Measurements from ENCODE around the gene ADGRD1. TPM values are rescaled to one million over a fixed set of nuclear protein-coding genes. Genes with fewer than 3 reads are reported as not detected.
"Not testable (repeated sequence)": the region's sequence is repeated elsewhere in the genome, so short reads cannot be mapped to it uniquely, and the experiment has no call there.

ADGRD1 gene
- total RNA-seq, 8 experiments from 2014 or later = 0.67 to 25.2 (median 2.9) TPM

- Histone ChIP-seq H3K4me1 (replicated peaks in 1 of 2) (no peaks in the 10 kb centered on the region), H3K27ac (no peak overlapping the region), H3K4me3 (no peak overlapping the region)
- WGBS, 10 experiments = 0 to 100% (median 82%) methylated on average over 1 to 4 of the region's 4 CpGs
- no peak for ATAC-seq (replicated peaks in 6 of 8)
- in situ Hi-C loops (cut with MboI; ENCODE audit: low pct_unique_long_range_greater_than_20kb in 2 of 9, low sequenced_read_pairs in 9 of 9, unreplicated experiment in 9 of 9) = loop anchor here in 5 of 9 experiments (25.0 kb wide), 5 partner anchors 165 to 1090 kb away; partner anchors contain the start of gene SFSWAP (in 1 of the 5)
Measured at GRCh38 chr12:130922511-130922953, 31.2 kb upstream of the ADGRD1 start.

- in situ Hi-C loops (cut with MboI; ENCODE audit: low pct_unique_long_range_greater_than_20kb in 2 of 9, low sequenced_read_pairs in 9 of 9, unreplicated experiment in 9 of 9) = loop anchor here in 6 of 9 experiments (25.0 kb wide), 5 partner anchors 162 to 1087 kb away; partner anchors contain the start of gene SFSWAP (in 1 of the 6)
- no peak for ATAC-seq (replicated peaks in 6 of 8)
- H3K4me1 ChIP-seq (replicated peaks in 1 of 2) = no peaks in the 10 kb centered on the region
- no peak overlapping the region for H3K27ac ChIP-seq
- 50 to 97% (median 83%) methylated on average over 1 to 8 of the region's 23 CpGs; no CpG with 5 or more reads in 3 of the 10 experiments for WGBS, 10 experiments
- H3K4me3 ChIP-seq = no peak overlapping the region
Measured at GRCh38 chr12:130924966-130925665, 28.6 kb upstream of the ADGRD1 start.

GRCh38 chr12:130925666-130926015 is 28.1 kb upstream of the ADGRD1 start:
- in situ Hi-C loops (cut with MboI; ENCODE audit: low pct_unique_long_range_greater_than_20kb in 2 of 9, low sequenced_read_pairs in 9 of 9, unreplicated experiment in 9 of 9) = loop anchor here in 1 of 9 experiments (25.0 kb wide), 1 partner anchor 187 kb away; no protein-coding TSS in a partner anchor
- Histone ChIP-seq H3K27ac (no peak overlapping the region), H3K4me1 (replicated peaks in 1 of 2) (no peaks in the 10 kb centered on the region), H3K4me3 (no peak overlapping the region)
- 67 to 91% (median 71%) methylated on average over 2 to 4 of the region's 7 CpGs; no CpG with 5 or more reads in 3 of the 10 experiments for WGBS, 10 experiments
- ATAC-seq (replicated peaks in 6 of 8) = no peak

GRCh38 chr12:130929363-130929762 is 24.3 kb upstream of the ADGRD1 start:
- H3K4me3 ChIP-seq = no peak overlapping the region
- no peak overlapping the region for H3K27ac ChIP-seq
- in situ Hi-C loops (cut with MboI; ENCODE audit: low pct_unique_long_range_greater_than_20kb in 2 of 9, low sequenced_read_pairs in 9 of 9, unreplicated experiment in 9 of 9) = loop anchor here in 1 of 9 experiments (25.0 kb wide), 1 partner anchor 183 kb away; no protein-coding TSS in a partner anchor
- no peak for ATAC-seq (replicated peaks in 6 of 8)
- WGBS, 10 experiments = 41 to 86% (median 72%) methylated on average over 4 to 8 of the region's 8 CpGs; no CpG with 5 or more reads in 2 of the 10 experiments
- no peaks in the 10 kb centered on the region for H3K4me1 ChIP-seq (replicated peaks in 1 of 2)

- no peak for ATAC-seq (replicated peaks in 6 of 8)
Measured at GRCh38 chr12:130932061-130932930, 21.4 kb upstream of the ADGRD1 start.

GRCh38 chr12:130933269-130933995 is 20.3 kb upstream of the ADGRD1 start:
- 31 to 91% (median 46%) methylated on average over 1 to 15 of the region's 38 CpGs; no CpG with 5 or more reads in 4 of the 10 experiments for WGBS, 10 experiments
- Histone ChIP-seq H3K27ac (no peak overlapping the region), H3K4me3 (no peak overlapping the region), H3K4me1 (replicated peaks in 1 of 2) (no peaks in the 10 kb centered on the region)
- in situ Hi-C loops (cut with MboI; ENCODE audit: low pct_unique_long_range_greater_than_20kb in 2 of 9, low sequenced_read_pairs in 9 of 9, unreplicated experiment in 9 of 9) = loop anchor here in 1 of 9 experiments (25.0 kb wide), 1 partner anchor 179 kb away; no protein-coding TSS in a partner anchor
- no peak for ATAC-seq (replicated peaks in 6 of 8)

More at GRCh38 chr12:130932061-130932930, 21.4 kb upstream of the ADGRD1 start:
- in situ Hi-C loops (cut with MboI; ENCODE audit: low pct_unique_long_range_greater_than_20kb in 2 of 9, low sequenced_read_pairs in 9 of 9, unreplicated experiment in 9 of 9) = loop anchor here in 1 of 9 experiments (25.0 kb wide), 1 partner anchor 180 kb away; no protein-coding TSS in a partner anchor
- H3K4me1 ChIP-seq (replicated peaks in 1 of 2) = no peaks in the 10 kb centered on the region
- WGBS, 10 experiments = 10 to 82% (median 69%) methylated on average over 2 to 10 of the region's 10 CpGs
- H3K27ac ChIP-seq = no peak overlapping the region
- no peak overlapping the region for H3K4me3 ChIP-seq

GRCh38 chr12:130934753-130935152 is 19.0 kb upstream of the ADGRD1 start:
- in situ Hi-C loops (cut with MboI; ENCODE audit: low pct_unique_long_range_greater_than_20kb in 2 of 9, low sequenced_read_pairs in 9 of 9, unreplicated experiment in 9 of 9) = loop anchor here in 1 of 9 experiments (25.0 kb wide), 1 partner anchor 178 kb away; no protein-coding TSS in a partner anchor
- no peak overlapping the region for H3K4me3 ChIP-seq
- no peak overlapping the region for H3K27ac ChIP-seq
- no peak for ATAC-seq (replicated peaks in 6 of 8)
- WGBS, 10 experiments = 71 to 100% (median 84%) methylated on average over 1 to 2 of the region's 2 CpGs; no CpG with 5 or more reads in 2 of the 10 experiments
- H3K4me1 ChIP-seq (replicated peaks in 1 of 2) = no peaks in the 10 kb centered on the region

GRCh38 chr12:130936561-130936960 is 17.1 kb upstream of the ADGRD1 start:
- Histone ChIP-seq H3K4me3 (no peak overlapping the region), H3K4me1 (replicated peaks in 1 of 2) (no peaks in the 10 kb centered on the region), H3K27ac (no peak overlapping the region)
- ATAC-seq (replicated peaks in 6 of 8) = peak in 3 of 8 experiments; percentile 39 to 95 (median 94)
- 0 to 100% (median 60%) methylated on average over 1 to 2 of the region's 2 CpGs; no CpG with 5 or more reads in 1 of the 10 experiments for WGBS, 10 experiments
- in situ Hi-C loops (cut with MboI; ENCODE audit: low pct_unique_long_range_greater_than_20kb in 2 of 9, low sequenced_read_pairs in 9 of 9, unreplicated experiment in 9 of 9) = loop anchor here in 1 of 9 experiments (25.0 kb wide), 1 partner anchor 176 kb away; no protein-coding TSS in a partner anchor

- Histone ChIP-seq H3K4me1 (replicated peaks in 1 of 2) (no peaks in the 10 kb centered on the region), H3K27ac (no peak overlapping the region), H3K4me3 (no peak overlapping the region)
- ATAC-seq (replicated peaks in 6 of 8) = peak in 2 of 8 experiments; percentile 68 to 71
- WGBS, 10 experiments = 0 to 94% (median 59%) methylated on average over 1 to 2 of the region's 2 CpGs; no CpG with 5 or more reads in 2 of the 10 experiments
- in situ Hi-C loops (cut with MboI; ENCODE audit: low pct_unique_long_range_greater_than_20kb in 2 of 9, low sequenced_read_pairs in 9 of 9, unreplicated experiment in 9 of 9) = loop anchor here in 1 of 9 experiments (25.0 kb wide), 1 partner anchor 175 kb away; no protein-coding TSS in a partner anchor
Measured at GRCh38 chr12:130937063-130937462, 16.6 kb upstream of the ADGRD1 start.

GRCh38 chr12:130937546-130937945 is 16.2 kb upstream of the ADGRD1 start:
- 40 to 100% (median 62%) methylated on average over 1 to 2 of the region's 3 CpGs; no CpG with 5 or more reads in 2 of the 10 experiments for WGBS, 10 experiments
- not testable (repeated sequence) for H3K4me1 ChIP-seq (replicated peaks in 1 of 2); H3K27ac ChIP-seq; ATAC-seq (replicated peaks in 6 of 8); H3K4me3 ChIP-seq
- in situ Hi-C loops (cut with MboI; ENCODE audit: low pct_unique_long_range_greater_than_20kb in 2 of 9, low sequenced_read_pairs in 9 of 9, unreplicated experiment in 9 of 9) = loop anchor here in 1 of 9 experiments (25.0 kb wide), 1 partner anchor 175 kb away; no protein-coding TSS in a partner anchor

- Histone ChIP-seq H3K27ac (no peak overlapping the region), H3K4me1 (replicated peaks in 1 of 2) (no peaks in the 10 kb centered on the region), H3K4me3 (no peak overlapping the region)
- in situ Hi-C loops (cut with MboI; ENCODE audit: low pct_unique_long_range_greater_than_20kb in 2 of 9, low sequenced_read_pairs in 9 of 9, unreplicated experiment in 9 of 9) = loop anchor here in 1 of 9 experiments (25.0 kb wide), 1 partner anchor 174 kb away; no protein-coding TSS in a partner anchor
- no peak for ATAC-seq (replicated peaks in 6 of 8)
Measured at GRCh38 chr12:130938186-130938585, 15.5 kb upstream of the ADGRD1 start.

- Histone ChIP-seq H3K4me3 (no peak overlapping the region), H3K4me1 (replicated peaks in 1 of 2) (peaks cover 0 to 6% of the 10 kb centered on the region in 2 donors), H3K27ac (no peak overlapping the region)
- ATAC-seq (replicated peaks in 6 of 8) = no peak
- in situ Hi-C loops (cut with MboI; ENCODE audit: low pct_unique_long_range_greater_than_20kb in 2 of 9, low sequenced_read_pairs in 9 of 9, unreplicated experiment in 9 of 9) = loop anchor here in 1 of 9 experiments (25.0 kb wide), 1 partner anchor 167 kb away; no protein-coding TSS in a partner anchor
Measured at GRCh38 chr12:130944878-130945277, 8.8 kb upstream of the ADGRD1 start.
